Panc1 (cell line): ENCODE measurements around the gene CACNA1G. TPM values are rescaled to one million over a fixed set of nuclear protein-coding genes. Genes with fewer than 3 reads are reported as not detected.

Experiments used
- ATAC-seq: fragments of 200-7000 bp; cut with Tn5 transposase; 2 replicates; pipeline ENCODE4 v1.9.1; 2020; ENCODE audit warnings: mild to moderate bottlenecking, moderate library complexity
- BruUV-seq: library from RNA; stranded (reverse); fragments of 400-500 nt; replicated peaks from 2 replicates; lab custom pipeline; 2021; lab: Mats Ljungman, UMichigan
- CTCF ChIA-PET: fragments of 300-600 bp; sonication (Branson Sonifier 250); formaldehyde crosslinking; loops from one replicate; lab custom pipeline; 2022; ENCODE audit warnings: antibody characterized with exemption; lab: Charles Lee
- POLR2A ChIA-PET: fragments of 300-600 bp; sonication (Branson Sonifier 250); formaldehyde crosslinking; loops from one replicate; lab custom pipeline; 2022; ENCODE audit warnings: antibody characterized with exemption; lab: Charles Lee
- DNase-seq: peaks from one replicate; pipeline ENCODE4 v3.0.0-alpha.2; 2010; ENCODE audit warnings: low read depth, low spot score
- H3K27ac ChIP-seq: 2 replicates; pipeline ENCODE4 v1.5.1; 2011; ENCODE audit warnings: mild to moderate bottlenecking, low read length, inconsistent platforms
- H3K27me3 ChIP-seq: fragments of 200-500 bp; sonication (Bioruptor generic); 2 replicates; pipeline ENCODE4 v1.6.0; 2014; ENCODE audit warnings: low read length, inconsistent platforms; ENCODE audit not compliant: control insufficient read depth, insufficient read depth
- H3K36me3 ChIP-seq: fragments of 200-500 bp; sonication (Bioruptor generic); 2 replicates; pipeline ENCODE4 v1.5.1; 2014; ENCODE audit warnings: inconsistent platforms, mild to moderate bottlenecking, low read length, moderate library complexity; ENCODE audit not compliant: control insufficient read depth, insufficient read depth
- H3K4me1 ChIP-seq: 2 replicates; pipeline ENCODE4 v1.5.1; 2011; ENCODE audit warnings: inconsistent platforms, mild to moderate bottlenecking, low read length, moderate library complexity; ENCODE audit not compliant: control insufficient read depth, insufficient read depth
- H3K4me3 ChIP-seq, 2 experiments: 2 replicates each; pipeline ENCODE4 v1.5.1; 2011 to 2012; ENCODE audit warnings: low read depth in 2 of 2, low read length in 2 of 2, mild to moderate bottlenecking in 2 of 2, inconsistent platforms in 1 of 2, moderate library complexity in 1 of 2
- H3K9me3 ChIP-seq: fragments of 200-500 bp; sonication (Bioruptor generic); 2 replicates; pipeline ENCODE4 v1.5.1; 2014; ENCODE audit warnings: low read depth, mild to moderate bottlenecking, inconsistent platforms, low read length, moderate library complexity; ENCODE audit not compliant: control insufficient read depth, insufficient read depth
- POLR2AphosphoS5 ChIP-seq: IDR thresholded peaks from 2 replicates; pipeline ENCODE4 v1.6.1; 2012; ENCODE audit warnings: mild to moderate bottlenecking, low read depth, low read length, moderate library complexity
- SIN3A ChIP-seq: IDR thresholded peaks from 2 replicates; pipeline ENCODE4 v1.6.1; 2012; ENCODE audit warnings: low read depth, mild to moderate bottlenecking, low read length, moderate library complexity, borderline replicate concordance; ENCODE audit not compliant: insufficient read depth
- TCF7L2 ChIP-seq: IDR thresholded peaks from 2 replicates; pipeline ENCODE4 v1.6.1; 2011; ENCODE audit warnings: mild to moderate bottlenecking, low read depth, low read length, inconsistent platforms
- in situ Hi-C: cut with HindIII; loops from 2 replicates; pipeline ENCODE4 v1.10.0; 2016; ENCODE audit warnings: low sequenced_read_pairs, low pct_unique_long_range_greater_than_20kb
- intact Hi-C: fragments of 100-400 bp; cut with micrococcal nuclease; formaldehyde crosslinking; loops from one replicate; pipeline ENCODE4 v1.10.0; 2022; ENCODE audit not compliant: unreplicated experiment
- total RNA-seq: library from RNA; stranded (reverse); gene quantifications from one replicate; pipeline ENCODE4 v1.2.1, GENCODE V29; 2021; ENCODE audit not compliant: unreplicated experiment
- TF ChIP-seq, protein P1 (sequence below): fragments of 450-650 bp; IDR thresholded peaks from 2 replicates; pipeline ENCODE4 v1.5.1; 2017; ENCODE audit warnings: mild to moderate bottlenecking
- TF ChIP-seq, protein P2 (sequence below), 2 experiments: IDR thresholded peaks; 2 replicates each; pipeline ENCODE4 v1.6.1; 2011 to 2012; ENCODE audit warnings: low read depth in 2 of 2, control low read depth in 1 of 2, low read length in 1 of 2, mild to moderate bottlenecking in 1 of 2, moderate library complexity in 1 of 2; ENCODE audit not compliant: insufficient read depth in 1 of 2

CACNA1G gene
- total RNA-seq, 1 experiment from 2014 or later = 10.0 TPM

DNA sequence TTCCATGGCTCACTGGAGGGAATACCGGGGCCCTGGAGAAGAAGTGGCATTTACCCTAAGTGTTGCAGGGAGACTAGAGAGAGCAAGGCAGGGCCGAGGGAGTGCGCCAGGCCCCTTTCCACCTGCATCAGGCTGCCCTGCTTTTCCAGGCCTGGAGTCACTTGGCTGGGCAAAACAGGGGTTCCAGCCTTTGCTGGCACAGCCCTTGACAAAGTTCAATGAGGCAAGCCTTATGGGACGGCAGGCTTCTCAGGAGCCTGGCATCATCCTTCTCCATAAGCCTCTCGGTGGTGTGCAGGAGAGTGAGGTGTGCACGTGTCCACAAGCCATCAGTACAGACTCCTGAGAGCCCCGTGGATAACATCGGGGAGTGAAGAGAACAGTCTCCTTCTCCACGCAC lies 27.1 kb downstream of the CACNA1G start:
- no peaks in the 10 kb centered on the region for H3K36me3 ChIP-seq
- peaks cover 12% of the 10 kb centered on the region; the same call in 1 of the 2 replicates for H3K4me1 ChIP-seq
- no peaks in the 10 kb centered on the region for H3K27me3 ChIP-seq
- DNase-seq = no peak
- H3K9me3 ChIP-seq = no peaks in the 10 kb centered on the region
- ChIA-PET POLR2A (interaction anchor here (0.6 kb wide), 1 partner anchor 27 kb away, joined by 3 read pairs; the partner anchor contains the start of gene CACNA1G), CTCF (no interaction called here)
- intact Hi-C loops = no loop called here
- no TSS peak for BruUV-seq
- ATAC-seq = no peak
- no peak overlapping the region for H3K27ac ChIP-seq
- no peak overlapping the region for H3K4me3 ChIP-seq
- TF ChIP-seq SIN3A (no peak), POLR2AphosphoS5 (no peak), TCF7L2 (no peak)
- TF ChIP-seq, protein P1, sequence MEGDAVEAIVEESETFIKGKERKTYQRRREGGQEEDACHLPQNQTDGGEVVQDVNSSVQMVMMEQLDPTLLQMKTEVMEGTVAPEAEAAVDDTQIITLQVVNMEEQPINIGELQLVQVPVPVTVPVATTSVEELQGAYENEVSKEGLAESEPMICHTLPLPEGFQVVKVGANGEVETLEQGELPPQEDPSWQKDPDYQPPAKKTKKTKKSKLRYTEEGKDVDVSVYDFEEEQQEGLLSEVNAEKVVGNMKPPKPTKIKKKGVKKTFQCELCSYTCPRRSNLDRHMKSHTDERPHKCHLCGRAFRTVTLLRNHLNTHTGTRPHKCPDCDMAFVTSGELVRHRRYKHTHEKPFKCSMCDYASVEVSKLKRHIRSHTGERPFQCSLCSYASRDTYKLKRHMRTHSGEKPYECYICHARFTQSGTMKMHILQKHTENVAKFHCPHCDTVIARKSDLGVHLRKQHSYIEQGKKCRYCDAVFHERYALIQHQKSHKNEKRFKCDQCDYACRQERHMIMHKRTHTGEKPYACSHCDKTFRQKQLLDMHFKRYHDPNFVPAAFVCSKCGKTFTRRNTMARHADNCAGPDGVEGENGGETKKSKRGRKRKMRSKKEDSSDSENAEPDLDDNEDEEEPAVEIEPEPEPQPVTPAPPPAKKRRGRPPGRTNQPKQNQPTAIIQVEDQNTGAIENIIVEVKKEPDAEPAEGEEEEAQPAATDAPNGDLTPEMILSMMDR = no peak
- TF ChIP-seq, protein P2, sequence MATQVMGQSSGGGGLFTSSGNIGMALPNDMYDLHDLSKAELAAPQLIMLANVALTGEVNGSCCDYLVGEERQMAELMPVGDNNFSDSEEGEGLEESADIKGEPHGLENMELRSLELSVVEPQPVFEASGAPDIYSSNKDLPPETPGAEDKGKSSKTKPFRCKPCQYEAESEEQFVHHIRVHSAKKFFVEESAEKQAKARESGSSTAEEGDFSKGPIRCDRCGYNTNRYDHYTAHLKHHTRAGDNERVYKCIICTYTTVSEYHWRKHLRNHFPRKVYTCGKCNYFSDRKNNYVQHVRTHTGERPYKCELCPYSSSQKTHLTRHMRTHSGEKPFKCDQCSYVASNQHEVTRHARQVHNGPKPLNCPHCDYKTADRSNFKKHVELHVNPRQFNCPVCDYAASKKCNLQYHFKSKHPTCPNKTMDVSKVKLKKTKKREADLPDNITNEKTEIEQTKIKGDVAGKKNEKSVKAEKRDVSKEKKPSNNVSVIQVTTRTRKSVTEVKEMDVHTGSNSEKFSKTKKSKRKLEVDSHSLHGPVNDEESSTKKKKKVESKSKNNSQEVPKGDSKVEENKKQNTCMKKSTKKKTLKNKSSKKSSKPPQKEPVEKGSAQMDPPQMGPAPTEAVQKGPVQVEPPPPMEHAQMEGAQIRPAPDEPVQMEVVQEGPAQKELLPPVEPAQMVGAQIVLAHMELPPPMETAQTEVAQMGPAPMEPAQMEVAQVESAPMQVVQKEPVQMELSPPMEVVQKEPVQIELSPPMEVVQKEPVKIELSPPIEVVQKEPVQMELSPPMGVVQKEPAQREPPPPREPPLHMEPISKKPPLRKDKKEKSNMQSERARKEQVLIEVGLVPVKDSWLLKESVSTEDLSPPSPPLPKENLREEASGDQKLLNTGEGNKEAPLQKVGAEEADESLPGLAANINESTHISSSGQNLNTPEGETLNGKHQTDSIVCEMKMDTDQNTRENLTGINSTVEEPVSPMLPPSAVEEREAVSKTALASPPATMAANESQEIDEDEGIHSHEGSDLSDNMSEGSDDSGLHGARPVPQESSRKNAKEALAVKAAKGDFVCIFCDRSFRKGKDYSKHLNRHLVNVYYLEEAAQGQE (IDR thresholded peaks at IDR 0.05; ENCODE audit: insufficient read depth in 1 of 2, low read depth in 2 of 2, low read length in 1 of 2) = no peak
- in situ Hi-C loops = no loop called here

DNA sequence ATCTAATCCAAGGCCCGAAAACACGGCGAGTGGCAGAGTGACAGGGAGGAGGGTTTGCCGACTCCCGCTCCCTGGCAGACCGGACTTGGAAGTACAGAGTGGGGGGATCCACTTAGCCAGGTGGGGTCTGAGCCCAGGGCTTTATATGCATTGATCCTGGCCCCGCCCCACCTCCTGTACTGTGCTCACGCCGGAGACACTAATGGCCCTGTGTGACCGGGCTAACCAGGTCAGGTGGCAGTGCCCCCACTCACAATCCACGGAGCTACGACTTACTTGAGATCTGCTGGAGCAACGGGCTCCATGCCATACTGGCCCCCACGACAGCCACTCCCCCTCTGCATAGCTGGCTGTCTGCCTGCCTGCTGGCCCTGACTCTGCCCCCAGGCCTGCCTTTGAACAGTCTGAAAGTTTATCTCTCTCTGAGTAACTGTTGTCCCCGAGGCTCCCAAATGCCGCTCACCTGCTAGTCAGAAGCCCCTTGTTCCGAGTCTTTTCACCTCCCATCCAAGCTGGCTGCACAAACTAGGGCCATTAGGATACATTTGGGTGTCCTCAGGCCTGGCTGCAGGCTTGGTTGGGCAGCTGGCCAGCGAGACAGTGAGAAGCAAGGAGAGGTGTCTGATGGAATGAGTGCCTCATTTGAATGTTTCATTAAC lies 28.0 kb downstream of the CACNA1G start:
- ChIA-PET POLR2A (interaction anchor here (0.6 kb wide), 1 partner anchor 28 kb away, joined by 3 read pairs; the partner anchor contains the start of gene CACNA1G), CTCF (no interaction called here)
- Histone ChIP-seq H3K27ac (no peak overlapping the region), H3K4me1 (peaks cover 12% of the 10 kb centered on the region; the same call in 1 of the 2 replicates), H3K27me3 (no peaks in the 10 kb centered on the region), H3K36me3 (no peaks in the 10 kb centered on the region), H3K9me3 (no peaks in the 10 kb centered on the region), H3K4me3 (no peak overlapping the region)
- DNase-seq (no peak), ATAC-seq (no peak)
- intact Hi-C loops (no loop called here), in situ Hi-C loops (no loop called here)
- no TSS peak for BruUV-seq
- TF ChIP-seq SIN3A (no peak), TCF7L2 (no peak)

DNA sequence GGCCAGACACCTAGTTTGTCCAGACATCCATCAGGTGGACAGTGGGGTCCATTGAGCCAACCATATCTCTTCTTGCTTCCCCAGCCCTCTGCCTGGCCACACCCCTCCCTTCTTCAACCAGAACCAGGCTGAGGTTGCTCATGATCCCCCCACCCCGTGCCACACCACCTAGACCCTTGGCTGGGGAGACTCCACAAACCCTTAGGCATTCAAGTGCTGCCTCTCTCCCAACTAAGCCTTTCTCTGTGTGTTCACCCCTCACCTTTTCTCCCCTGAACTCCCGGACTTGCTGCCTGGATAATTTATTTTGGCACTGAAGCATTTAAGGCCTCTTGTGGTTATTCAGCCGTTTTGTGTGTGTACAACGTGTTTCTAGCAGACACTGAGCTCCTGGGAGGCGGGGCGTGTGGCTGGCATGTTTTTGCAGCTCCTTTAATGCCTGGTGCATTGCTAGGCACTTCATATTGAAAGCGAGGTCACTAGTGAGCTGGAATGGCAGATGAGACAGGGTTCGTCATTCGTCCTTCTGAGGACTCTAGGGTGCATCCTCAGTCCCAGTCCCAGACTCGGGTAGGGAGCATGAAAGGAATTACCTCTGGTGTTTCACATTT lies 28.7 kb downstream of the CACNA1G start:
- ChIA-PET CTCF (no interaction called here), POLR2A (no interaction called here)
- Histone ChIP-seq H3K9me3 (no peaks in the 10 kb centered on the region), H3K27ac (no peak overlapping the region), H3K27me3 (no peaks in the 10 kb centered on the region), H3K4me3 (no peak overlapping the region), H3K4me1 (peaks cover 12% of the 10 kb centered on the region; the same call in 1 of the 2 replicates), H3K36me3 (no peaks in the 10 kb centered on the region)
- TF ChIP-seq SIN3A (no peak), POLR2AphosphoS5 (no peak)
- in situ Hi-C loops (no loop called here), intact Hi-C loops (no loop called here)
- BruUV-seq = no TSS peak
- no peak for ATAC-seq
- no peak for DNase-seq
